Activated CD8-positive, alpha-beta T cell treated with anti-CD3 and anti-CD28 coated beads, Interleukin-2, amount 10 ng/mL, durations not matched to agents 7 days and 5 days (primary cell): ENCODE measurements around the gene SPI1. TPM values are rescaled to one million over a fixed set of nuclear protein-coding genes. Genes with fewer than 3 reads are reported as not detected.

Source experiments
- ATAC-seq: fragments of 150-1000 bp; cut with Tn5 transposase; one replicate; pipeline ENCODE4 v1.10.0; 2021; ENCODE audit warnings: moderate library complexity
- CTCF ChIA-PET: fragments of 350-600 bp; sonication (Branson Sonifier 250); formaldehyde crosslinking; loops from one replicate; lab custom pipeline; 2021; ENCODE audit warnings: antibody characterized with exemption; lab: Charles Lee
- POLR2A ChIA-PET: fragments of 350-600 bp; sonication (Branson Sonifier 250); formaldehyde crosslinking; loops from one replicate; lab custom pipeline; 2021; ENCODE audit warnings: antibody characterized with exemption; lab: Charles Lee
- DNase-seq: peaks from one replicate; pipeline ENCODE4 v3.0.0-alpha.2; 2020
- H3K27ac Mint-ChIP-seq: one replicate; pipeline ENCODE4 v1.8.0; 2021; ENCODE audit warnings: mild to moderate bottlenecking, mixed read lengths
- H3K27me3 Mint-ChIP-seq: one replicate; pipeline ENCODE4 v1.8.0; 2021; ENCODE audit warnings: low read depth, mixed read lengths
- H3K36me3 Mint-ChIP-seq: one replicate; pipeline ENCODE4 v1.8.0; 2021; ENCODE audit warnings: low read depth, mixed read lengths
- H3K4me1 Mint-ChIP-seq: one replicate; pipeline ENCODE4 v1.8.0; 2021; ENCODE audit warnings: low read depth, mixed read lengths
- H3K4me3 Mint-ChIP-seq: one replicate; pipeline ENCODE4 v1.8.0; 2021; ENCODE audit warnings: mild to moderate bottlenecking, mixed read lengths
- H3K9me3 Mint-ChIP-seq: one replicate; pipeline ENCODE4 v1.8.0; 2022; ENCODE audit warnings: mixed read lengths; ENCODE audit not compliant: insufficient read depth
- total RNA-seq, 2 experiments: library from RNA; stranded (reverse); gene quantifications; one replicate each; pipeline ENCODE4 v1.2.3, GENCODE V29; 2021

The SPI1 gene
- total RNA-seq, 2 experiments from 2014 or later: not detected

GRCh38 chr11:47393163-47394049, 15.1 kb upstream of the SPI1 start:
- Mint-ChIP-seq H3K36me3 (no peaks in the 10 kb centered on the region), H3K4me1 (peaks cover 49% of the 10 kb centered on the region), H3K9me3 (no peaks in the 10 kb centered on the region), H3K4me3 (no peak overlapping the region), H3K27me3 (no peaks in the 10 kb centered on the region), H3K27ac (peak overlapping the region; percentile 93)
- ATAC-seq (no peak), DNase-seq (no peak)
- ChIA-PET CTCF (interaction anchor here (1.2 to 3.3 kb wide), 4 partner anchors 14 to 217 kb away, joined by 4 to 22 read pairs (median 12); partner anchors contain the start of gene ARFGAP2), POLR2A (interaction anchor here (1.0 to 1.4 kb wide), 2 partner anchors 15 to 33 kb away, joined by 4 to 5 read pairs; partner anchors contain the start of genes PSMC3 and SLC39A13)

- H3K27me3 Mint-ChIP-seq: no peaks in the 10 kb centered on the region
- peaks cover 50% of the 10 kb centered on the region for H3K4me1 Mint-ChIP-seq
- no peak for DNase-seq
- no peak overlapping the region for H3K27ac Mint-ChIP-seq
- no peaks in the 10 kb centered on the region for H3K36me3 Mint-ChIP-seq
- no peaks in the 10 kb centered on the region for H3K9me3 Mint-ChIP-seq
- ChIA-PET POLR2A (interaction anchor here (1.0 to 1.4 kb wide), 2 partner anchors 16 to 34 kb away, joined by 4 to 5 read pairs; partner anchors contain the start of genes PSMC3 and SLC39A13), CTCF (interaction anchor here (0.8 to 3.3 kb wide), 5 partner anchors 14 to 21 kb away, joined by 3 to 22 read pairs (median 5); no protein-coding TSS in a partner anchor)
- no peak for ATAC-seq
- H3K4me3 Mint-ChIP-seq: no peak overlapping the region
Observed at GRCh38 chr11:47392546-47393162, 14.3 kb upstream of the SPI1 start.

GRCh38 chr11:47391711-47392432, 13.5 kb upstream of the SPI1 start:
- DNase-seq (no peak), ATAC-seq (no peak)
- Mint-ChIP-seq H3K27ac (peak overlapping the region; percentile 37), H3K4me1 (peaks cover 50% of the 10 kb centered on the region), H3K4me3 (no peak overlapping the region), H3K27me3 (no peaks in the 10 kb centered on the region), H3K36me3 (no peaks in the 10 kb centered on the region), H3K9me3 (no peaks in the 10 kb centered on the region)
- ChIA-PET POLR2A (interaction anchor here (1.4 kb wide), 1 partner anchor 17 kb away, joined by 5 read pairs; the partner anchor contains the start of gene SLC39A13), CTCF (interaction anchor here (0.8 to 7.2 kb wide), 6 partner anchors 11 to 20 kb away, joined by 3 to 57 read pairs (median 5); no protein-coding TSS in a partner anchor)

GRCh38 chr11:47391077-47391583, 12.8 kb upstream of the SPI1 start:
- H3K9me3 Mint-ChIP-seq: no peaks in the 10 kb centered on the region
- H3K4me3 Mint-ChIP-seq: no peak overlapping the region
- POLR2A ChIA-PET: interaction anchor here (0.6 to 1.0 kb wide), 2 partner anchors 18 to 377 kb away, joined by 3 read pairs; no protein-coding TSS in a partner anchor
- no peaks in the 10 kb centered on the region for H3K36me3 Mint-ChIP-seq
- H3K4me1 Mint-ChIP-seq: peaks cover 50% of the 10 kb centered on the region
- CTCF ChIA-PET: interaction anchor here (1.6 to 7.2 kb wide), 2 partner anchors 11 to 18 kb away, joined by 3 to 57 read pairs; no protein-coding TSS in a partner anchor
- H3K27me3 Mint-ChIP-seq: no peaks in the 10 kb centered on the region
- ATAC-seq (no peak), DNase-seq (no peak)
- peak overlapping the region; percentile 37 for H3K27ac Mint-ChIP-seq

- CTCF ChIA-PET: interaction anchor here (1.6 to 7.2 kb wide), 3 partner anchors 12 to 17 kb away, joined by 3 to 57 read pairs (median 5); no protein-coding TSS in a partner anchor
- H3K36me3 Mint-ChIP-seq: no peaks in the 10 kb centered on the region
- ATAC-seq (no peak), DNase-seq (no peak)
- H3K27me3 Mint-ChIP-seq: no peaks in the 10 kb centered on the region
- no peaks in the 10 kb centered on the region for H3K9me3 Mint-ChIP-seq
- H3K27ac Mint-ChIP-seq: no peak overlapping the region
- peaks cover 46% of the 10 kb centered on the region for H3K4me1 Mint-ChIP-seq
- H3K4me3 Mint-ChIP-seq: no peak overlapping the region
- POLR2A ChIA-PET: interaction anchor here (1.0 to 1.4 kb wide), 2 partner anchors 9 to 378 kb away, joined by 3 to 5 read pairs; no protein-coding TSS in a partner anchor
Observed at GRCh38 chr11:47390422-47390760, 12.0 kb upstream of the SPI1 start.

- Mint-ChIP-seq H3K27ac (peak overlapping the region; percentile 61), H3K27me3 (no peaks in the 10 kb centered on the region), H3K9me3 (no peaks in the 10 kb centered on the region), H3K4me1 (peaks cover 40% of the 10 kb centered on the region), H3K4me3 (peak overlapping the region; percentile 34), H3K36me3 (no peaks in the 10 kb centered on the region)
- no peak for DNase-seq
- ChIA-PET CTCF (interaction anchor here (1.2 to 7.2 kb wide), 4 partner anchors 13 to 22 kb away, joined by 3 to 57 read pairs (median 4); no protein-coding TSS in a partner anchor), POLR2A (interaction anchor here (1.0 to 1.4 kb wide), 2 partner anchors 10 to 378 kb away, joined by 3 to 5 read pairs; no protein-coding TSS in a partner anchor)
- peak; percentile 31 for ATAC-seq
Observed at GRCh38 chr11:47389577-47390421, 11.5 kb upstream of the SPI1 start.

GRCh38 chr11:47388697-47389576, 10.6 kb upstream of the SPI1 start:
- POLR2A ChIA-PET: interaction anchor here (0.6 to 1.4 kb wide), 2 partner anchors 10 to 132 kb away, joined by 3 to 5 read pairs; no protein-coding TSS in a partner anchor
- Mint-ChIP-seq H3K4me1 (peaks cover 31% of the 10 kb centered on the region), H3K4me3 (no peak overlapping the region), H3K27me3 (no peaks in the 10 kb centered on the region), H3K27ac (peak overlapping the region; percentile 61), H3K36me3 (no peaks in the 10 kb centered on the region), H3K9me3 (no peaks in the 10 kb centered on the region)
- CTCF ChIA-PET: interaction anchor here (1.2 to 7.2 kb wide), 4 partner anchors 15 to 23 kb away, joined by 4 to 57 read pairs (median 6); no protein-coding TSS in a partner anchor
- ATAC-seq (no peak), DNase-seq (no peak)

GRCh38 chr11:47387944-47388696, 9.8 kb upstream of the SPI1 start:
- H3K4me1 Mint-ChIP-seq: peaks cover 24% of the 10 kb centered on the region
- H3K27me3 Mint-ChIP-seq: no peaks in the 10 kb centered on the region
- ChIA-PET CTCF (interaction anchor here (0.6 to 7.2 kb wide), 3 partner anchors 9 to 24 kb away, joined by 3 to 57 read pairs (median 7); no protein-coding TSS in a partner anchor), POLR2A (interaction anchor here (0.6 kb wide), 1 partner anchor 131 kb away, joined by 3 read pairs; no protein-coding TSS in a partner anchor)
- no peak overlapping the region for H3K27ac Mint-ChIP-seq
- ATAC-seq (no peak), DNase-seq (no peak)
- no peaks in the 10 kb centered on the region for H3K9me3 Mint-ChIP-seq
- H3K4me3 Mint-ChIP-seq: no peak overlapping the region
- H3K36me3 Mint-ChIP-seq: no peaks in the 10 kb centered on the region

GRCh38 chr11:47384498-47384897, 6.2 kb upstream of the SPI1 start:
- DNase-seq (no peak), ATAC-seq (no peak)
- no peaks in the 10 kb centered on the region for H3K36me3 Mint-ChIP-seq
- no peak overlapping the region for H3K27ac Mint-ChIP-seq
- H3K9me3 Mint-ChIP-seq: no peaks in the 10 kb centered on the region
- H3K27me3 Mint-ChIP-seq: no peaks in the 10 kb centered on the region
- CTCF ChIA-PET: interaction anchor here (7.2 kb wide), 1 partner anchor 11 kb away, joined by 57 read pairs; no protein-coding TSS in a partner anchor
- peaks cover 13% of the 10 kb centered on the region for H3K4me1 Mint-ChIP-seq
- no peak overlapping the region for H3K4me3 Mint-ChIP-seq
- POLR2A ChIA-PET: no interaction called here
